ENCODE data around the gene NOD1.

DNA sequence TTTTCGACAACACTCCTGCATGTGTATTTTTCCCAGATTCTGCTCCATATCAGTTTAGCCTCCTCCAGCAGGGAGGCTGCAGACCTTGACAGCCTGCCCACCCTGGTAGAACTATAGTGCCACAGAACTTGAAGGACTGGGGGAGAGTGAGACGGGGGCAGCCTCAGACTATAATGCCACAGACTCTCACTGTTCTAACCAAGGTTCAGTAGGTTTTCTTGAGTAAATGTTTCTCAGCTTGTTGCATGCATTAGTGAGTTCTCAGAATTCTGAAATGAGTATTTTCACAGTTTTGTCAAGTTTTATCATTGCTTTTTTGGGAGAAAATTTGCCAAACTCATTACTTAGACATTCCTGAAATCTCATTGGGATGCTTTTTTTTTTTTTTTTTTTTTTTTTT is 98.3 kb downstream of the NOD1 start:
- TF ChIP-seq, protein P1, sequence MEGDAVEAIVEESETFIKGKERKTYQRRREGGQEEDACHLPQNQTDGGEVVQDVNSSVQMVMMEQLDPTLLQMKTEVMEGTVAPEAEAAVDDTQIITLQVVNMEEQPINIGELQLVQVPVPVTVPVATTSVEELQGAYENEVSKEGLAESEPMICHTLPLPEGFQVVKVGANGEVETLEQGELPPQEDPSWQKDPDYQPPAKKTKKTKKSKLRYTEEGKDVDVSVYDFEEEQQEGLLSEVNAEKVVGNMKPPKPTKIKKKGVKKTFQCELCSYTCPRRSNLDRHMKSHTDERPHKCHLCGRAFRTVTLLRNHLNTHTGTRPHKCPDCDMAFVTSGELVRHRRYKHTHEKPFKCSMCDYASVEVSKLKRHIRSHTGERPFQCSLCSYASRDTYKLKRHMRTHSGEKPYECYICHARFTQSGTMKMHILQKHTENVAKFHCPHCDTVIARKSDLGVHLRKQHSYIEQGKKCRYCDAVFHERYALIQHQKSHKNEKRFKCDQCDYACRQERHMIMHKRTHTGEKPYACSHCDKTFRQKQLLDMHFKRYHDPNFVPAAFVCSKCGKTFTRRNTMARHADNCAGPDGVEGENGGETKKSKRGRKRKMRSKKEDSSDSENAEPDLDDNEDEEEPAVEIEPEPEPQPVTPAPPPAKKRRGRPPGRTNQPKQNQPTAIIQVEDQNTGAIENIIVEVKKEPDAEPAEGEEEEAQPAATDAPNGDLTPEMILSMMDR (IDR thresholded peaks at IDR 0.05), result no peak
- no peak for TF ChIP-seq EP300 (IDR thresholded peaks at IDR 0.05)

Measured in tibial nerve (tissue), 4 donors.